ENCODE measurements around the gene MTR. TPM values are rescaled to one million over a fixed set of nuclear protein-coding genes. Genes with fewer than 3 reads are reported as not detected.

Gene MTR
- total RNA-seq, 2 donors from 2014 or later: 18.8 to 48.7 TPM

GRCh38 chr1:236808564-236809130 lies 13.6 kb downstream of the MTR start:
- no peak overlapping the region for H3K27ac ChIP-seq
- no peak for DNase-seq (ENCODE audit: low spot score)

GRCh38 chr1:236809148-236809547 lies 14.1 kb downstream of the MTR start:
- H3K4me1 ChIP-seq (replicated peaks): no peaks in the 10 kb centered on the region
- no peaks in the 10 kb centered on the region for H3K27me3 ChIP-seq (replicated peaks; ENCODE audit: insufficient read depth)
- no peak overlapping the region for H3K27ac ChIP-seq
- no peak for DNase-seq (ENCODE audit: low spot score)
- no peaks in the 10 kb centered on the region for H3K9me3 ChIP-seq
- WGBS: 76% methylated on average over 1 of the region's 1 CpG
- H3K4me3 ChIP-seq: no peak overlapping the region
- intact Hi-C loops (cut with DNase I): no loop called here
- H3K36me3 ChIP-seq: no peaks in the 10 kb centered on the region
- TF ChIP-seq POLR2AphosphoS5 (IDR thresholded peaks at IDR 0.05) (no peak), POLR2A (IDR thresholded peaks at IDR 0.05) (no peak), CTCF (IDR thresholded peaks at IDR 0.05) (no peak)

More at GRCh38 chr1:236808564-236809130, 13.6 kb downstream of the MTR start:
- 76% methylated on average over 8 of the region's 8 CpGs for WGBS
- Histone ChIP-seq H3K36me3 (no peaks in the 10 kb centered on the region), H3K4me3 (no peak overlapping the region), H3K27me3 (replicated peaks; ENCODE audit: insufficient read depth) (no peaks in the 10 kb centered on the region), H3K9me3 (no peaks in the 10 kb centered on the region), H3K4me1 (replicated peaks) (no peaks in the 10 kb centered on the region)
- TF ChIP-seq POLR2AphosphoS5 (IDR thresholded peaks at IDR 0.05): no peak
- TF ChIP-seq POLR2A (IDR thresholded peaks at IDR 0.05): no peak
- intact Hi-C loops (cut with DNase I): no loop called here

GRCh38 chr1:236810018-236810417 lies 14.9 kb downstream of the MTR start:
- intact Hi-C loops (cut with DNase I): no loop called here
- no peaks in the 10 kb centered on the region for H3K36me3 ChIP-seq
- H3K9me3 ChIP-seq: no peaks in the 10 kb centered on the region
- no peak overlapping the region for H3K27ac ChIP-seq
- no peak for DNase-seq (ENCODE audit: low spot score)
- WGBS: 88% methylated on average over 3 of the region's 3 CpGs
- H3K4me1 ChIP-seq (replicated peaks): no peaks in the 10 kb centered on the region
- no peak overlapping the region for H3K4me3 ChIP-seq
- no peaks in the 10 kb centered on the region for H3K27me3 ChIP-seq (replicated peaks; ENCODE audit: insufficient read depth)
- TF ChIP-seq POLR2AphosphoS5 (IDR thresholded peaks at IDR 0.05): no peak
- TF ChIP-seq CTCF (IDR thresholded peaks at IDR 0.05): no peak
- no peak for TF ChIP-seq POLR2A (IDR thresholded peaks at IDR 0.05)

- Histone ChIP-seq H3K4me1 (replicated peaks) (no peaks in the 10 kb centered on the region), H3K27ac (no peak overlapping the region), H3K9me3 (no peaks in the 10 kb centered on the region), H3K27me3 (replicated peaks; ENCODE audit: insufficient read depth) (no peaks in the 10 kb centered on the region), H3K36me3 (no peaks in the 10 kb centered on the region), H3K4me3 (no peak overlapping the region)
- WGBS: 92% methylated on average over 5 of the region's 5 CpGs
- no peak for TF ChIP-seq POLR2A (IDR thresholded peaks at IDR 0.05)
- no peak for TF ChIP-seq POLR2AphosphoS5 (IDR thresholded peaks at IDR 0.05)
- no peak for TF ChIP-seq CTCF (IDR thresholded peaks at IDR 0.05)
- intact Hi-C loops (cut with DNase I): no loop called here
- no peak for DNase-seq (ENCODE audit: low spot score)
Observed at GRCh38 chr1:236812334-236813030, 17.4 kb downstream of the MTR start.

GRCh38 chr1:236815941-236816340 lies 20.8 kb downstream of the MTR start:
- DNase-seq (ENCODE audit: low spot score): no peak
- intact Hi-C loops (cut with DNase I): no loop called here
- Histone ChIP-seq H3K9me3 (no peaks in the 10 kb centered on the region), H3K4me1 (replicated peaks) (no peaks in the 10 kb centered on the region), H3K4me3 (no peak overlapping the region), H3K36me3 (peaks cover 0 to 6% of the 10 kb centered on the region in 2 donors), H3K27me3 (replicated peaks; ENCODE audit: insufficient read depth) (no peaks in the 10 kb centered on the region), H3K27ac (no peak overlapping the region)
- no peak for TF ChIP-seq CTCF (IDR thresholded peaks at IDR 0.05)
- TF ChIP-seq POLR2A (IDR thresholded peaks at IDR 0.05): no peak
- TF ChIP-seq POLR2AphosphoS5 (IDR thresholded peaks at IDR 0.05): no peak
- 86% methylated on average over 2 of the region's 2 CpGs for WGBS

All from prostate gland (tissue), 2 donors.